ENCODE data around the gene DNAJB12.

DNAJB12 gene

GRCh38 chr10:72365106-72365895 lies 10.6 kb upstream of the DNAJB12 start:
- no peak overlapping the region for H3K4me2 ChIP-seq (ENCODE audit: low read length)
- no peak overlapping the region for H3K27ac ChIP-seq (ENCODE audit: low read length)
- no peaks in the 10 kb centered on the region for H3K9me3 ChIP-seq (ENCODE audit: insufficient read depth, low read length)
- H3K36me3 ChIP-seq (replicated peaks; ENCODE audit: low read depth, low read length): no peaks in the 10 kb centered on the region
- H3K27me3 ChIP-seq (ENCODE audit: low read depth, low read length): no peaks in the 10 kb centered on the region
- no peak overlapping the region for H3K9ac ChIP-seq (ENCODE audit: low read length)
- H3K4me1 ChIP-seq (ENCODE audit: low read length): peaks cover 5% of the 10 kb centered on the region
- H3K4me3 ChIP-seq (ENCODE audit: low read length): no peak overlapping the region
- no peak overlapping the region for H2AFZ ChIP-seq (ENCODE audit: low read depth, low read length)
- no peak for TF ChIP-seq EZH2phosphoT487 (IDR thresholded peaks at IDR 0.05; ENCODE audit: low read depth)
- TF ChIP-seq, protein P1, sequence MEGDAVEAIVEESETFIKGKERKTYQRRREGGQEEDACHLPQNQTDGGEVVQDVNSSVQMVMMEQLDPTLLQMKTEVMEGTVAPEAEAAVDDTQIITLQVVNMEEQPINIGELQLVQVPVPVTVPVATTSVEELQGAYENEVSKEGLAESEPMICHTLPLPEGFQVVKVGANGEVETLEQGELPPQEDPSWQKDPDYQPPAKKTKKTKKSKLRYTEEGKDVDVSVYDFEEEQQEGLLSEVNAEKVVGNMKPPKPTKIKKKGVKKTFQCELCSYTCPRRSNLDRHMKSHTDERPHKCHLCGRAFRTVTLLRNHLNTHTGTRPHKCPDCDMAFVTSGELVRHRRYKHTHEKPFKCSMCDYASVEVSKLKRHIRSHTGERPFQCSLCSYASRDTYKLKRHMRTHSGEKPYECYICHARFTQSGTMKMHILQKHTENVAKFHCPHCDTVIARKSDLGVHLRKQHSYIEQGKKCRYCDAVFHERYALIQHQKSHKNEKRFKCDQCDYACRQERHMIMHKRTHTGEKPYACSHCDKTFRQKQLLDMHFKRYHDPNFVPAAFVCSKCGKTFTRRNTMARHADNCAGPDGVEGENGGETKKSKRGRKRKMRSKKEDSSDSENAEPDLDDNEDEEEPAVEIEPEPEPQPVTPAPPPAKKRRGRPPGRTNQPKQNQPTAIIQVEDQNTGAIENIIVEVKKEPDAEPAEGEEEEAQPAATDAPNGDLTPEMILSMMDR (IDR thresholded peaks at IDR 0.05; ENCODE audit: low read depth, low read length): no peak
- no peaks in the 10 kb centered on the region for H4K20me1 ChIP-seq (ENCODE audit: insufficient read depth, low read length)
- no peaks in the 10 kb centered on the region for H3K79me2 ChIP-seq (ENCODE audit: low read length)

DNA sequence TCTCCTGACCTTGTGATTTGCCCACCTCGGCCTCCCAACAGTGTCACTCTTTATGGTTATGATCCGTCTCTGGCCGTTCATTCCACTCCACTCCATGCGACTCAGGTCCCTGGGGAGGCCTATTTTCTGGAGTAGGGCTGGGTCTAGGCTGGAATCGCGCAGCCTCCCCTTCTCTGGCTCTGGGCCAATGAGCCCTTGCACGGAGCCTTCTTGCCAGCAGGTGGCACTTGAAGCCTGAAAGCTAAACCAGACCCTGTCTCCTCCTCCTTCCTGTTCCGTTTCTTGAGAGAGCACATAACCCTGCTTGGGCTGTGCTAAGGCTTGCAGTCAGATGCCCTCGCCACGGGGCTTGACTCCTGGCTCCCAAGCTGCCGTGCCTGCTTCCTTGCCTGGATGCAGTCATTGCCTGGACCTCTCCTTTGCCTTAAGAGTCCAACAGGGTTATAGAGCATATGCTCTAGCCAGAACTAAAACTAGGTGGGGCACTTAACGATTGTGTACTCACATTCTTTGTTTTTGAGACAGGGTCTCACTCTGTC lies 9.6 kb upstream of the DNAJB12 start:
- Histone ChIP-seq H3K4me1 (ENCODE audit: low read length) (peaks cover 5% of the 10 kb centered on the region), H3K79me2 (ENCODE audit: low read length) (no peaks in the 10 kb centered on the region), H3K9me3 (ENCODE audit: insufficient read depth, low read length) (no peaks in the 10 kb centered on the region), H4K20me1 (ENCODE audit: insufficient read depth, low read length) (no peaks in the 10 kb centered on the region), H3K9ac (ENCODE audit: low read length) (peak overlapping the region; percentile 45; the same call in 1 of the 2 replicates), H2AFZ (ENCODE audit: low read depth, low read length) (peak overlapping the region; percentile 50), H3K36me3 (replicated peaks; ENCODE audit: low read depth, low read length) (no peaks in the 10 kb centered on the region), H3K27ac (ENCODE audit: low read length) (no peak overlapping the region), H3K4me2 (ENCODE audit: low read length) (peak overlapping the region; percentile 73), H3K4me3 (ENCODE audit: low read length) (peak overlapping the region; percentile 53), H3K27me3 (ENCODE audit: low read depth, low read length) (no peaks in the 10 kb centered on the region)
- TF ChIP-seq EZH2phosphoT487 (IDR thresholded peaks at IDR 0.05; ENCODE audit: low read depth): no peak
- TF ChIP-seq, protein P1 (IDR thresholded peaks at IDR 0.05; ENCODE audit: low read depth, low read length): peak; percentile 76

DNA sequence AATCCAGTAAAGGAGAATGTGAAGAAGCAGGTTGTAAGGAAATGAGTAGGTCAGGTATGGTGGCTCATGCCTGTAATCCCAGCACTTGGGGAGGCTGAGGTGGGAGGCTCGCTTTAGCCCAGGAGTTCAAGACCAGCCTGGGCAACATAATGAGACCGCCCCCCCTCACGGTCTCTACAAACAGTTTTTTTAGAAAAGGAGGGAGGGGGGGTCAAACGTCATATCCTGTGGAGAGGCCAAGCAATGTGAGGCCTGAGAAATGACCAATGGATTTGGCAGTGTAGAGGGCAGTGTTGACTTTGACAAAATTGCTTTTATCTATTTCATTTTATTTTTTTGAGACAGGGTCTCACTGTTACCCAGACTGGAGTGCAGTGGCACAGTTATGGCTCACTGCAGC lies 2.3 kb upstream of the DNAJB12 start:
- no peak overlapping the region for H3K4me2 ChIP-seq (ENCODE audit: low read length)
- no peaks in the 10 kb centered on the region for H4K20me1 ChIP-seq (ENCODE audit: insufficient read depth, low read length)
- TF ChIP-seq EZH2phosphoT487 (IDR thresholded peaks at IDR 0.05; ENCODE audit: low read depth): no peak
- TF ChIP-seq, protein P1 (IDR thresholded peaks at IDR 0.05; ENCODE audit: low read depth, low read length): no peak
- H3K36me3 ChIP-seq (replicated peaks; ENCODE audit: low read depth, low read length): no peaks in the 10 kb centered on the region
- no peak overlapping the region for H2AFZ ChIP-seq (ENCODE audit: low read depth, low read length)
- H3K9ac ChIP-seq (ENCODE audit: low read length): no peak overlapping the region
- H3K27me3 ChIP-seq (ENCODE audit: low read depth, low read length): no peaks in the 10 kb centered on the region
- no peak overlapping the region for H3K27ac ChIP-seq (ENCODE audit: low read length)
- H3K4me1 ChIP-seq (ENCODE audit: low read length): peaks cover 6% of the 10 kb centered on the region
- no peak overlapping the region for H3K4me3 ChIP-seq (ENCODE audit: low read length)
- no peaks in the 10 kb centered on the region for H3K9me3 ChIP-seq (ENCODE audit: insufficient read depth, low read length)
- H3K79me2 ChIP-seq (ENCODE audit: low read length): peaks cover 24% of the 10 kb centered on the region

- Histone ChIP-seq H2AFZ (ENCODE audit: low read depth, low read length) (no peak overlapping the region), H3K4me1 (ENCODE audit: low read length) (peaks cover 6% of the 10 kb centered on the region), H3K27me3 (ENCODE audit: low read depth, low read length) (no peaks in the 10 kb centered on the region), H3K4me2 (ENCODE audit: low read length) (no peak overlapping the region), H3K9ac (ENCODE audit: low read length) (no peak overlapping the region), H3K4me3 (ENCODE audit: low read length) (no peak overlapping the region), H3K27ac (ENCODE audit: low read length) (no peak overlapping the region), H4K20me1 (ENCODE audit: insufficient read depth, low read length) (no peaks in the 10 kb centered on the region), H3K79me2 (ENCODE audit: low read length) (peaks cover 30% of the 10 kb centered on the region), H3K9me3 (ENCODE audit: insufficient read depth, low read length) (no peaks in the 10 kb centered on the region), H3K36me3 (replicated peaks; ENCODE audit: low read depth, low read length) (no peaks in the 10 kb centered on the region)
- TF ChIP-seq EZH2phosphoT487 (IDR thresholded peaks at IDR 0.05; ENCODE audit: low read depth): no peak
- TF ChIP-seq, protein P1 (IDR thresholded peaks at IDR 0.05; ENCODE audit: low read depth, low read length): no peak
These were observed 1.4 kb upstream of the DNAJB12 start for GRCh38 chr10:72356115-72356514.

Measured in OCI-LY3 (cell line).